ENCODE measurements around the gene PDE1C.

DNA sequence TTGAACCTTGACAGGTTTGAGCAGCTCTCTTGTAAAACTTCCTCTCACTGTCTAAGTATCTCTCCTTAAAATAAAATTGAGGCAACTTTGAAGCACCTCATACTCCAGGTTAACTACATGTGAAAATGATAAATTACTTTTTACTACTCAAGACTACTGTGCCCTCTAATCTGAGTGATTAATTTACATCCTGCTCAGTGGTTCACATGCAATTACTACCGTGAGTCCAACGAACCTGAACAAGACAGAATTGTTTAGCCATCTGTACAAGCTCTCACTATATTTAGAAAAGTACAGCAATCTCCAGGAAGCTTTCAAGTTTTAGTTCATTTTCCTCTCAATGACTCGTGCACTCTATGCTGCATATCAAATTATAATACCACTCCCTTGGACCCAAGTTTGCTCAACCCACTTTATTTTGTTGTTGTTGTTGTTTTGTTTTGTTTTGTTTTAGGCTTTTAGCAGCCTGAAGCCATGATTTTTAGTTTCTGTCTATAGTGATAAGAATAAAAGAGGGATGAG, 21.2 kb downstream of the PDE1C start:
- TF ChIP-seq, protein P1, sequence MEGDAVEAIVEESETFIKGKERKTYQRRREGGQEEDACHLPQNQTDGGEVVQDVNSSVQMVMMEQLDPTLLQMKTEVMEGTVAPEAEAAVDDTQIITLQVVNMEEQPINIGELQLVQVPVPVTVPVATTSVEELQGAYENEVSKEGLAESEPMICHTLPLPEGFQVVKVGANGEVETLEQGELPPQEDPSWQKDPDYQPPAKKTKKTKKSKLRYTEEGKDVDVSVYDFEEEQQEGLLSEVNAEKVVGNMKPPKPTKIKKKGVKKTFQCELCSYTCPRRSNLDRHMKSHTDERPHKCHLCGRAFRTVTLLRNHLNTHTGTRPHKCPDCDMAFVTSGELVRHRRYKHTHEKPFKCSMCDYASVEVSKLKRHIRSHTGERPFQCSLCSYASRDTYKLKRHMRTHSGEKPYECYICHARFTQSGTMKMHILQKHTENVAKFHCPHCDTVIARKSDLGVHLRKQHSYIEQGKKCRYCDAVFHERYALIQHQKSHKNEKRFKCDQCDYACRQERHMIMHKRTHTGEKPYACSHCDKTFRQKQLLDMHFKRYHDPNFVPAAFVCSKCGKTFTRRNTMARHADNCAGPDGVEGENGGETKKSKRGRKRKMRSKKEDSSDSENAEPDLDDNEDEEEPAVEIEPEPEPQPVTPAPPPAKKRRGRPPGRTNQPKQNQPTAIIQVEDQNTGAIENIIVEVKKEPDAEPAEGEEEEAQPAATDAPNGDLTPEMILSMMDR (conservative IDR thresholded peaks at IDR 0.05; ENCODE audit: low read depth, low read length) = no peak
- TF ChIP-seq POLR2A (IDR thresholded peaks at IDR 0.05; ENCODE audit: low read depth, low read length) = no peak
- no peak for TF ChIP-seq RFX5 (IDR thresholded peaks at IDR 0.05; ENCODE audit: low read depth, low read length)
- no peak for TF ChIP-seq FOS (IDR thresholded peaks at IDR 0.05; ENCODE audit: low read depth, low read length)
- TF ChIP-seq, protein P2, sequence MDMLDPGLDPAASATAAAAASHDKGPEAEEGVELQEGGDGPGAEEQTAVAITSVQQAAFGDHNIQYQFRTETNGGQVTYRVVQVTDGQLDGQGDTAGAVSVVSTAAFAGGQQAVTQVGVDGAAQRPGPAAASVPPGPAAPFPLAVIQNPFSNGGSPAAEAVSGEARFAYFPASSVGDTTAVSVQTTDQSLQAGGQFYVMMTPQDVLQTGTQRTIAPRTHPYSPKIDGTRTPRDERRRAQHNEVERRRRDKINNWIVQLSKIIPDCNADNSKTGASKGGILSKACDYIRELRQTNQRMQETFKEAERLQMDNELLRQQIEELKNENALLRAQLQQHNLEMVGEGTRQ (IDR thresholded peaks at IDR 0.05; ENCODE audit: low read depth, low read length) = no peak
- TF ChIP-seq SMC3 (IDR thresholded peaks at IDR 0.05; ENCODE audit: low read depth, low read length) = no peak
- no peak for TF ChIP-seq BHLHE40 (IDR thresholded peaks at IDR 0.05; ENCODE audit: low read depth, low read length)
- no peak for TF ChIP-seq NFE2L2 (IDR thresholded peaks at IDR 0.05; ENCODE audit: low read depth, low read length)

All from IMR-90 (cell line).